SK-N-SH treated with all-trans-retinoic acid at 6 μM for 48 hours (cell line): Measurements from ENCODE around the gene FMN1.

Experiments
- ATAC-seq: fragments of 200-7000 bp; cut with Tn5 transposase; 3 replicates; pipeline ENCODE4 v1.9.1; 2020; ENCODE audit warnings: mild to moderate bottlenecking, moderate library complexity
- ARNTL ChIP-seq: fragments of 450-650 bp; formaldehyde crosslinking; IDR thresholded peaks from 2 replicates; pipeline ENCODE4 v1.5.0; 2020; ENCODE audit warnings: low read depth, mild to moderate bottlenecking, moderate library complexity, borderline replicate concordance
- BACH2 ChIP-seq: fragments of 250-450 bp; sonication (Bioruptor Pico); IDR thresholded peaks from 2 replicates; pipeline ENCODE4 v1.9.0; 2021; ENCODE audit warnings: mild to moderate bottlenecking, borderline replicate concordance
- CSDC2 ChIP-seq: fragments of 250-450 bp; sonication (Bioruptor Pico); IDR thresholded peaks from 2 replicates; pipeline ENCODE4 v1.5.0; 2020; ENCODE audit warnings: mild to moderate bottlenecking, moderate library complexity
- CSRNP3 ChIP-seq: fragments of 250-450 bp; sonication (Bioruptor Pico); IDR thresholded peaks from 2 replicates; pipeline ENCODE4 v1.5.1; 2021; ENCODE audit warnings: mild to moderate bottlenecking, moderate library complexity
- GLIS3 ChIP-seq: fragments of 250-450 bp; sonication (Bioruptor Pico); IDR thresholded peaks from 2 replicates; pipeline ENCODE4 v1.5.0; 2020; ENCODE audit warnings: mild to moderate bottlenecking, moderate library complexity
- OSR1 ChIP-seq: fragments of 250-450 bp; sonication (Bioruptor Pico); IDR thresholded peaks from 2 replicates; pipeline ENCODE4 v1.8.0; 2022; ENCODE audit warnings: moderate library complexity, mild to moderate bottlenecking, inconsistent platforms
- PATZ1 ChIP-seq: fragments of 250-450 bp; sonication (Bioruptor Pico); IDR thresholded peaks from 2 replicates; pipeline ENCODE4 v1.8.0; 2020; ENCODE audit warnings: mild to moderate bottlenecking, moderate library complexity, borderline replicate concordance
- POU6F1 ChIP-seq: fragments of 250-450 bp; sonication (Bioruptor Pico); IDR thresholded peaks from 2 replicates; pipeline ENCODE4 v1.8.0; 2021; ENCODE audit warnings: low read depth, mild to moderate bottlenecking, moderate library complexity, borderline replicate concordance
- PPARA ChIP-seq: fragments of 250-450 bp; sonication (Bioruptor Pico); IDR thresholded peaks from 2 replicates; pipeline ENCODE4 v1.5.0; 2020; ENCODE audit warnings: mild to moderate bottlenecking, borderline replicate concordance
- RARB ChIP-seq: fragments of 250-450 bp; sonication (Bioruptor Pico); IDR thresholded peaks from 2 replicates; pipeline ENCODE4 v1.8.0; 2021; ENCODE audit warnings: mild to moderate bottlenecking, moderate library complexity
- SNAI2 ChIP-seq: fragments of 250-450 bp; sonication (Bioruptor Pico); IDR thresholded peaks from 2 replicates; pipeline ENCODE4 v1.5.0; 2020; ENCODE audit warnings: mild to moderate bottlenecking, moderate library complexity
- TCF4 ChIP-seq: fragments of 250-450 bp; sonication (Bioruptor Pico); IDR thresholded peaks from 2 replicates; pipeline ENCODE4 v1.8.0; 2021; ENCODE audit warnings: mild to moderate bottlenecking, moderate library complexity, borderline replicate concordance
- TOX ChIP-seq: fragments of 250-450 bp; sonication (Bioruptor Pico); IDR thresholded peaks from 2 replicates; pipeline ENCODE4 v1.8.0; 2021; ENCODE audit warnings: mild to moderate bottlenecking, moderate library complexity, borderline replicate concordance
- TSHZ2 ChIP-seq: fragments of 250-450 bp; sonication (Bioruptor Pico); IDR thresholded peaks from 2 replicates; pipeline ENCODE4 v1.5.0; 2020; ENCODE audit warnings: mild to moderate bottlenecking, moderate library complexity
- ZC3H10 ChIP-seq: fragments of 250-450 bp; sonication (Bioruptor Pico); IDR thresholded peaks from 2 replicates; pipeline ENCODE4 v1.5.1; 2021; ENCODE audit warnings: mild to moderate bottlenecking, moderate library complexity
- ZFP30 ChIP-seq: fragments of 450-650 bp; formaldehyde crosslinking; IDR thresholded peaks from 2 replicates; pipeline ENCODE4 v1.5.0; 2022; ENCODE audit warnings: mild to moderate bottlenecking, moderate library complexity
- ZNF565 ChIP-seq: fragments of 450-650 bp; formaldehyde crosslinking; conservative IDR thresholded peaks from 2 replicates; pipeline ENCODE4 v1.5.0; 2020; ENCODE audit warnings: low read depth, mild to moderate bottlenecking, moderate library complexity
- ZNF70 ChIP-seq: fragments of 450-650 bp; formaldehyde crosslinking; IDR thresholded peaks from 2 replicates; pipeline ENCODE4 v1.5.0; 2020; ENCODE audit warnings: mild to moderate bottlenecking, moderate library complexity
- ZNF8 ChIP-seq: fragments of 450-650 bp; formaldehyde crosslinking; IDR thresholded peaks from 2 replicates; pipeline ENCODE4 v1.5.0; 2020; ENCODE audit warnings: mild to moderate bottlenecking, moderate library complexity

Gene FMN1

GRCh38 chr15:32823750-32824149, 370.8 kb downstream of the FMN1 start (continued):
- TF ChIP-seq SNAI2 (CRISPR knock-in tag) (no peak), PATZ1 (CRISPR knock-in tag) (no peak), BACH2 (CRISPR knock-in tag) (no peak), ZC3H10 (CRISPR knock-in tag) (no peak), RARB (CRISPR knock-in tag) (no peak), PPARA (no peak), ZNF565 (CRISPR knock-in tag) (no peak)

- TF ChIP-seq CSDC2 = no peak
- TF ChIP-seq PATZ1 (CRISPR knock-in tag) = no peak
- no peak for TF ChIP-seq CSRNP3 (CRISPR knock-in tag)
- TF ChIP-seq SNAI2 (CRISPR knock-in tag) = no peak
- no peak for TF ChIP-seq POU6F1 (CRISPR knock-in tag)
- TF ChIP-seq ZFP30 (CRISPR knock-in tag) = no peak
- TF ChIP-seq TSHZ2 (CRISPR knock-in tag) = no peak
- no peak for TF ChIP-seq RARB (CRISPR knock-in tag)
- no peak for TF ChIP-seq PPARA
- TF ChIP-seq GLIS3 (CRISPR knock-in tag) = no peak
- no peak for TF ChIP-seq TCF4 (CRISPR knock-in tag)
- no peak for TF ChIP-seq TOX (CRISPR knock-in tag)
- no peak for TF ChIP-seq ZNF8
- no peak for TF ChIP-seq ZNF565 (CRISPR knock-in tag)
- no peak for TF ChIP-seq OSR1 (CRISPR knock-in tag)
- no peak for TF ChIP-seq ZNF70 (CRISPR knock-in tag)
- TF ChIP-seq BACH2 (CRISPR knock-in tag) = no peak
- TF ChIP-seq ARNTL = no peak
- ATAC-seq = no peak
These were observed 371.8 kb downstream of the FMN1 start for GRCh38 chr15:32822739-32823138.

GRCh38 chr15:32819448-32819847, 375.1 kb downstream of the FMN1 start:
- no peak for TF ChIP-seq TSHZ2 (CRISPR knock-in tag)
- TF ChIP-seq BACH2 (CRISPR knock-in tag) = no peak
- no peak; the same call in 2 of the 3 replicates for ATAC-seq
